HFF-Myc (cell line): ENCODE measurements around the gene CTXN2.

Experiments used
- DNase-seq: peaks from one replicate; pipeline ENCODE4 v3.0.0-alpha.2; 2011; ENCODE audit warnings: low read depth; ENCODE audit errors: extremely low read depth
- H3K4me3 ChIP-seq: replicated peaks from 2 replicates; pipeline ENCODE4 v1.5.1; 2011; ENCODE audit warnings: low read depth, mild to moderate bottlenecking, control low read depth, low read length
- CTCF ChIP-seq: IDR thresholded peaks from 2 replicates; pipeline ENCODE4 v1.5.1; 2012; ENCODE audit warnings: mild to moderate bottlenecking, low read depth, low read length, control low read depth; ENCODE audit errors: missing control alignments

CTXN2 gene

GRCh38 chr15:48168616-48169015 is 22.8 kb upstream of the CTXN2 start:
- no peak for DNase-seq
- no peak for TF ChIP-seq CTCF
- H3K4me3 ChIP-seq = no peak overlapping the region

- no peak overlapping the region for H3K4me3 ChIP-seq
- DNase-seq = no peak
- no peak for TF ChIP-seq CTCF
These were observed 20.5 kb upstream of the CTXN2 start for GRCh38 chr15:48170981-48171380.

- DNase-seq = no peak
These were observed 16.3 kb upstream of the CTXN2 start for GRCh38 chr15:48175126-48175525.

DNA sequence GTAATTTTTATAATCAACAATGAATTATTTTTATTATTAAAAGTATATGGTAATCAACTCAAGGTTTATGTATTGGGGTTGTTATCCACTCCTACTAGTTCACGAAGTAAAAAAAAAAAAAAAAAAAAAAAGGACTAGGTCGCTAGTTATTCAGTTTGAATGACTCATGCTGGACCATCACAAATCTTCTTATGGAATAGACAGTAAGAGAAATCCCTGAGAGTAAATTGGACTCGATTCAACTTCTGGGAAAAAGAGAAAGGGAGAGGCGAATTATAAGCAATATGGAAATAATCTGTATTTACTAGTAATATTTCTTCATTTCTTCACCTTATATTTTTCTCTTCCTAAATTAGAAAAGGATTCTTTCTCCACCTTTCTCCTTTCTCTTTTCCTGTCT is 15.4 kb upstream of the CTXN2 start:
- DNase-seq = peak; percentile 2
- no peak for TF ChIP-seq CTCF
- H3K4me3 ChIP-seq = no peak overlapping the region

More at GRCh38 chr15:48175126-48175525, 16.3 kb upstream of the CTXN2 start:
- H3K4me3 ChIP-seq = no peak overlapping the region
- TF ChIP-seq CTCF = no peak

DNA sequence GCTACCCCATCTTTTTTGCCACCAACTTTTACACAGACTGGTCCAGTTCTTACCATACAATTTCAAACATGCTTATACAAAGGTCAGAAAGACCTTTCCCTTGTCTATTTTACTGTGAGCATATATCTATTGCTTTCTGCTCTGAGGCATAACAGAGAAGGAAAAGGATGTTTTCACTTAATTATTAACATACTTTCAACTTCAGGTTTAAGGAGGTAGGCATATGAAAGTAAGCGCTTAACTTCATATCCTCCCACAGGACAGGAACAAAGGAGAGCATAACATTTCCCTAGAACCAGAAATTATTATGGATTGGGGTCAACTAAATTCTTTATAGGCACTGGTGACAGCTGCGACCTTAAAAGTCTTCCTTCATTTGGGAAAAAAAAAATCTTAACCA is 14.5 kb upstream of the CTXN2 start:
- no peak for TF ChIP-seq CTCF
- DNase-seq = no peak
- peak overlapping the region; percentile 57 for H3K4me3 ChIP-seq

DNA sequence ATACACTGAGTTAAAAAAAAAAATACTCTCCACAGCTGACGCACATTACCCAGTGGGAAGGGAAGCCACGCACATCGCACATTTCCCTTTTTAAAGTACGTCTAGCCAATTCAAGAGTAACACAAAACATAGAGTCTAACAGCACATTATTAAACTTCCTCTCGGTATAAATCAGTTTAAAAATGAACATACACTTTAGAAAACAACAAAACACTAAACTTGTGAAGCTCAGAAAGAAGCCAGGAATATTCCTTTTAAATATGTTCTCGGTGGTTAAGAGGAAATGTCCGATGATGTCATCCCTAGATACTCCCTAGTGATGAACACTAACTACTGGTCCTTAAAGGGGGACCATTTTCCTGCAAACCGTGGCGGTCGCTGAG is 14.1 kb upstream of the CTXN2 start:
- peak overlapping the region; percentile 57 for H3K4me3 ChIP-seq
- DNase-seq = peak; percentile 16
- TF ChIP-seq CTCF = no peak
